ENCODE measurements around the gene ZNF417.
"Not testable (repeated sequence)": the region's sequence is repeated elsewhere in the genome, so short reads cannot be mapped to it uniquely, and the experiment has no call there.

- TF ChIP-seq POLR2A (IDR thresholded peaks at IDR 0.05; ENCODE audit: low read length); GATA1 (IDR thresholded peaks at IDR 0.05; ENCODE audit: low read depth, low read length): not testable (repeated sequence)
Measured at GRCh38 chr19:57890706-57891105, 25.7 kb downstream of the ZNF417 start.

Measured in erythroblast (primary cell).